H1 (cell line): ENCODE results near the gene PKP1. TPM values are rescaled to one million over a fixed set of nuclear protein-coding genes. Genes with fewer than 3 reads are reported as not detected.

Source experiments
- CTCF ChIA-PET: fragments of 300-600 bp; sonication (Branson Sonifier 250); formaldehyde crosslinking; loops from one replicate; lab custom pipeline; 2021; ENCODE audit not compliant: partially characterized antibody; lab: Charles Lee
- POLR2A ChIA-PET: fragments of 300-600 bp; sonication (Branson Sonifier 250); formaldehyde crosslinking; loops from one replicate; lab custom pipeline; 2021; ENCODE audit warnings: inconsistent platforms; ENCODE audit not compliant: partially characterized antibody; lab: Charles Lee
- DNase-seq, 2 experiments: peaks; one replicate each; pipeline versions ENCODE4 v3.0.0 to v3.0.0-alpha.2; 2010 to 2022; ENCODE audit warnings: low spot score in 2 of 2, low read depth in 1 of 2, mixed read lengths in 1 of 2
- FAIRE-seq: peaks from 2 replicates; lab custom pipeline; 2011; peaks lifted over from hg19 to GRCh38; lab: Jason Lieb, UNC
- H2AFZ ChIP-seq: 2 replicates; pipeline ENCODE4 v1.8.1; 2012; ENCODE audit warnings: low read length, inconsistent platforms
- H2AK5ac ChIP-seq: 2 replicates; pipeline ENCODE4 v1.6.1; 2013; ENCODE audit warnings: low read depth, low read length
- H2BK120ac ChIP-seq: replicated peaks from 2 replicates; pipeline ENCODE3; 2013; ENCODE audit warnings: low read depth, low read length, inconsistent platforms
- H2BK12ac ChIP-seq: 2 replicates; pipeline ENCODE4 v1.6.1; 2013; ENCODE audit warnings: low read depth, low read length
- H2BK15ac ChIP-seq: 2 replicates; pipeline ENCODE4 v1.6.1; 2013; ENCODE audit warnings: low read length
- H2BK20ac ChIP-seq: 2 replicates; pipeline ENCODE4 v1.6.1; 2013; ENCODE audit warnings: low read length
- H2BK5ac ChIP-seq: 2 replicates; pipeline ENCODE4 v1.6.1; 2013; ENCODE audit warnings: low read depth, low read length
- H3K14ac ChIP-seq: 2 replicates; pipeline ENCODE4 v1.6.1; 2013; ENCODE audit warnings: inconsistent platforms; ENCODE audit not compliant: insufficient read length
- H3K18ac ChIP-seq: 2 replicates; pipeline ENCODE4 v1.6.1; 2013; ENCODE audit warnings: low read length; ENCODE audit errors: extremely low read depth
- H3K23ac ChIP-seq: 2 replicates; pipeline ENCODE4 v1.6.1; 2013; ENCODE audit warnings: inconsistent platforms; ENCODE audit not compliant: insufficient read length
- H3K23me2 ChIP-seq: 2 replicates; pipeline ENCODE4 v1.6.1; 2013; ENCODE audit warnings: low read depth, low read length
- H3K27ac ChIP-seq: 2 replicates; pipeline ENCODE4 v1.6.1; 2011; ENCODE audit warnings: low read depth, low read length, inconsistent platforms
- H3K27me3 ChIP-seq, 4 experiments: replicated peaks in 1 of 4; 1 replicate in 1 of 4; 2 replicates in 3 of 4; pipeline versions ENCODE4 v1.6.1 to v1.8.1; 2011 to 2013; ENCODE audit warnings: low read length in 3 of 4, mild to moderate bottlenecking in 3 of 4, inconsistent platforms in 2 of 4, mixed read lengths in 2 of 4, moderate library complexity in 1 of 4; ENCODE audit not compliant: control insufficient read depth in 3 of 4, insufficient read depth in 3 of 4; ENCODE audit errors: extremely low read depth in 1 of 4
- H3K36me3 ChIP-seq, 4 experiments: 2 replicates each; pipeline versions ENCODE4 v1.6.1 to v1.8.1; 2011 to 2013; ENCODE audit warnings: mild to moderate bottlenecking in 4 of 4, low read length in 3 of 4, moderate library complexity in 2 of 4, control low read depth in 1 of 4, inconsistent platforms in 1 of 4; ENCODE audit not compliant: insufficient read depth in 4 of 4, control insufficient read depth in 2 of 4
- H3K4ac ChIP-seq: replicated peaks from 2 replicates; pipeline ENCODE3; 2013; ENCODE audit warnings: low read length, low read depth, mixed read lengths, inconsistent platforms; ENCODE audit not compliant: insufficient read length
- H3K4me1 ChIP-seq, 4 experiments: replicated peaks in 1 of 4; 1 replicate in 1 of 4; 2 replicates in 3 of 4; pipeline versions ENCODE4 v1.6.1 to v1.8.1; 2011 to 2013; ENCODE audit warnings: low read length in 3 of 4, inconsistent platforms in 2 of 4, mixed read lengths in 1 of 4; ENCODE audit not compliant: insufficient read depth in 4 of 4, control insufficient read depth in 3 of 4
- H3K4me2 ChIP-seq, 2 experiments: 2 replicates each; pipeline versions ENCODE4 v1.6.1 to v1.8.1; 2011 to 2013; ENCODE audit warnings: low read depth in 2 of 2, low read length in 2 of 2, control low read depth in 1 of 2, inconsistent platforms in 1 of 2, mild to moderate bottlenecking in 1 of 2; ENCODE audit not compliant: insufficient read depth in 1 of 2
- H3K4me3 ChIP-seq, 4 experiments: fragments of 200-600, 300-600 bp in 1 of 4; sonication (generic), shearing (Covaris generic), sonication (Bioruptor Twin) in 1 of 4; 2 replicates each; pipeline versions ENCODE4 v1.5.1 to v1.8.1; 2011 to 2016; ENCODE audit warnings: low read length in 4 of 4, low read depth in 3 of 4, control low read depth in 2 of 4, inconsistent platforms in 2 of 4, mild to moderate bottlenecking in 2 of 4, mixed read lengths in 1 of 4, moderate library complexity in 1 of 4; ENCODE audit not compliant: insufficient read depth in 2 of 4; ENCODE audit errors: extremely low read depth in 1 of 4
- H3K56ac ChIP-seq: replicated peaks from 2 replicates; pipeline ENCODE3; 2013; ENCODE audit warnings: low read depth, mild to moderate bottlenecking, mixed read lengths, low read length, inconsistent platforms; ENCODE audit not compliant: insufficient read length
- H3K79me1 ChIP-seq: 2 replicates; pipeline ENCODE4 v1.6.1; 2013; ENCODE audit warnings: low read depth, low read length, control low read depth
- H3K79me2 ChIP-seq, 2 experiments: 2 replicates each; pipeline versions ENCODE4 v1.6.1 to v1.8.1; 2012 to 2013; ENCODE audit warnings: low read length in 2 of 2, mild to moderate bottlenecking in 2 of 2, inconsistent platforms in 1 of 2; ENCODE audit not compliant: insufficient read depth in 2 of 2, control insufficient read depth in 1 of 2
- H3K9ac ChIP-seq, 4 experiments: replicated peaks in 1 of 4; 1 replicate in 1 of 4; 2 replicates in 3 of 4; pipeline versions ENCODE4 v1.6.1 to v1.8.1; 2011 to 2013; ENCODE audit warnings: low read depth in 3 of 4, low read length in 3 of 4, control low read depth in 2 of 4, mild to moderate bottlenecking in 2 of 4, moderate library complexity in 2 of 4, inconsistent platforms in 1 of 4; ENCODE audit errors: extremely low read depth in 1 of 4
- H3K9me3 ChIP-seq, 2 experiments: 2 replicates each; pipeline versions ENCODE4 v1.6.1 to v1.8.1; 2012 to 2013; ENCODE audit warnings: mild to moderate bottlenecking in 2 of 2, moderate library complexity in 2 of 2, control low read depth in 1 of 2, inconsistent platforms in 1 of 2, low read depth in 1 of 2, low read length in 1 of 2, mixed read lengths in 1 of 2; ENCODE audit not compliant: insufficient read depth in 2 of 2
- H4K20me1 ChIP-seq, 2 experiments: replicated peaks in 1 of 2; 2 replicates each; pipeline versions ENCODE3 to v1.8.1; 2011 to 2013; ENCODE audit warnings: inconsistent platforms in 2 of 2, low read length in 2 of 2, mild to moderate bottlenecking in 1 of 2; ENCODE audit not compliant: insufficient read depth in 2 of 2, control insufficient read depth in 1 of 2
- H4K5ac ChIP-seq: 2 replicates; pipeline ENCODE4 v1.6.1; 2013; ENCODE audit warnings: low read length, low read depth, mixed read lengths, inconsistent platforms; ENCODE audit not compliant: insufficient read length
- H4K8ac ChIP-seq: 2 replicates; pipeline ENCODE4 v1.8.0; 2013; ENCODE audit warnings: mild to moderate bottlenecking, moderate library complexity, low read length, inconsistent platforms; ENCODE audit not compliant: insufficient read depth; ENCODE audit errors: extremely low read depth
- H4K91ac ChIP-seq: replicated peaks from 2 replicates; pipeline ENCODE3; 2013; ENCODE audit warnings: low read length, mixed read lengths, inconsistent platforms; ENCODE audit not compliant: insufficient read length
- CHD2 ChIP-seq: IDR thresholded peaks from 2 replicates; pipeline ENCODE4 v1.6.1; 2012; ENCODE audit warnings: low read length, improper control_type of control experiment
- GABPA ChIP-seq: IDR thresholded peaks from 2 replicates; pipeline ENCODE4 v1.6.1; 2011; ENCODE audit warnings: mild to moderate bottlenecking, low read length, moderate library complexity, borderline replicate concordance; ENCODE audit not compliant: insufficient read depth
- HDAC2 ChIP-seq, 2 experiments: fragments of 300-600 bp in 1 of 2; sonication (generic) in 1 of 2; IDR thresholded peaks; 2 replicates each; pipeline ENCODE4 v1.6.1; 2011 to 2012; ENCODE audit warnings: low read depth in 2 of 2, low read length in 2 of 2, mild to moderate bottlenecking in 2 of 2, moderate library complexity in 2 of 2, borderline replicate concordance in 1 of 2, inconsistent platforms in 1 of 2
- NRF1 ChIP-seq: IDR thresholded peaks from 2 replicates; pipeline ENCODE4 v1.6.1; 2011; ENCODE audit warnings: mild to moderate bottlenecking, low read depth, low read length, improper control_type of control experiment
- SUZ12 ChIP-seq: fragments of 200-600 bp; sonication (generic); IDR thresholded peaks from 2 replicates; pipeline ENCODE4 v1.6.1; 2012; ENCODE audit warnings: mild to moderate bottlenecking, inconsistent platforms, low read length, moderate library complexity, mixed read lengths
- WGBS, 2 experiments: shearing (Covaris generic) in 1 of 2; methylation state at CpG; one replicate each; pipeline versions ENCODE4 v1.1.6 to v1.1.7; 2013 to 2015; ENCODE audit warnings: low lambda C conversion rate in 2 of 2, mixed read lengths in 2 of 2, inconsistent platforms in 1 of 2, low coverage in 1 of 2, missing lambda C conversion rate in 1 of 2; ENCODE audit not compliant: insufficient replicate concordance in 2 of 2, insufficient coverage in 1 of 2, insufficient read length in 1 of 2; ENCODE audit errors: extremely low coverage in 1 of 2, missing lambda C conversion rate in 1 of 2; 5-methylcytosine and 5-hydroxymethylcytosine counted together
- polyA plus RNA-seq, 7 experiments: library from polyadenylated mRNA; depleted of rRNA in 3 of 7; stranded (reverse) in 5 of 7; unstranded in 2 of 7; fragments of >200 nt in 5 of 7; fragments of 200-250 nt in 2 of 7; gene quantifications; 1 replicate in 5 of 7; 2 replicates in 1 of 7; 4 replicates in 1 of 7; pipeline versions ENCODE4 v1.2.1 to v1.2.3, GENCODE V29; 2011 to 2013; ENCODE audit warnings: missing spikeins in 2 of 7, mixed read lengths in 2 of 7
- total RNA-seq: library from RNA; stranded (reverse); fragmentation: NEBNext Ultra II Directional; extraction: Animal tissue kit (Norgen Biotek cat#: 25700); gene quantifications from 2 replicates; pipeline ENCODE4 v1.2.1, GENCODE V29; 2021
- TF ChIP-seq, protein P1 (sequence below): IDR thresholded peaks from 2 replicates; pipeline ENCODE4 v1.6.1; 2011; ENCODE audit warnings: low read length, improper control_type of control experiment
- TF ChIP-seq, protein P2 (sequence below), 3 experiments: IDR thresholded peaks; 1 replicate in 2 of 3; 2 replicates in 1 of 3; pipeline versions ENCODE4 v1.5.1 to v1.6.1; 2011; ENCODE audit warnings: low read length in 3 of 3, mild to moderate bottlenecking in 3 of 3, inconsistent platforms in 2 of 3, low read depth in 1 of 3, moderate library complexity in 1 of 3; ENCODE audit not compliant: insufficient read depth in 1 of 3; ENCODE audit errors: control extremely low read depth in 1 of 3
- TF ChIP-seq, protein P3 (sequence below): IDR thresholded peaks from 2 replicates; pipeline ENCODE4 v1.6.1; 2012; ENCODE audit warnings: inconsistent platforms

Gene PKP1
- total and polyA plus RNA-seq, 2 of the 8 experiments (the other 6 are each of a cell fraction or from before 2014, with no cell fraction given) = 0.21 to 0.95 TPM

DNA sequence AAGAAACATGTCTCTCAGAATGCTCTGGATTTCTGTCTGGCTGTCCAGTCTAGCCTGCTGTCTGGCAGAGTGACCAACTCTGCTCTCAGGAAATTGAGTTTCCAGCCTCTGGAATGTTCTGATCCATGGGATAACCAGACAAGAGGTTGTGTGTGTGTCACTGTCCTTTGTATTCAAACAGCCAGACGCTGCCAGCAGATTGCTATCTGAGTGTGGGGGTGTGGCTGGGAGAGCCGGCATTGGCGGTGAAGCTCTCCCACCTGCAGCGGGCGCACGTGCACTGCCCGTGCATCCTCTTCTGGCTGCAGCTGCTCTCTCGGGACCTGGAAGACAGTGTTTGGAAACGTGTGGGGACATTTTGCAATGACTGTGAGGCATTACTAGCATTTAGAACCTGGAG lies 26.1 kb downstream of the PKP1 start:
- 0 out of 2 replicates have a peak overlapping the region, but pooled peaks have one; percentile 66 for H2AFZ ChIP-seq
- H2BK15ac ChIP-seq = 0 out of 2 replicates have a peak overlapping the region, but pooled peaks have one; percentile 40
- H3K4me3 ChIP-seq = no peak overlapping the region
- no peak overlapping the region for H2BK120ac ChIP-seq
- POLR2A ChIA-PET = interaction anchor here (0.7 to 2.0 kb wide), 3 partner anchors 9 to 21 kb away, joined by 3 to 5 read pairs (median 4); no protein-coding TSS in a partner anchor
- H4K5ac ChIP-seq = no peak overlapping the region
- 0 out of 2 replicates have a peak, but pooled peaks cover 2% of the 10 kb centered on the region for H3K23me2 ChIP-seq
- peak; percentile 95 for FAIRE-seq
- H4K8ac ChIP-seq = no peak overlapping the region
- no peaks in the 10 kb centered on the region for H4K20me1 ChIP-seq
- H3K9ac ChIP-seq = no peak overlapping the region
- no peak overlapping the region for H3K23ac ChIP-seq
- no peak overlapping the region; the same call in 1 of the 2 replicates for H2BK5ac ChIP-seq
- DNase-seq = peak; percentile 34 to 69
- no peak overlapping the region for H3K56ac ChIP-seq
- H3K27me3 ChIP-seq = peaks cover 0 to 10% (median 6%) of the 10 kb centered on the region in 4 experiments; a peak in 4 of 7 replicates
- no peak overlapping the region for H3K18ac ChIP-seq
- CTCF ChIA-PET = interaction anchor here (0.6 to 13.6 kb wide), 19 partner anchors 9 to 196 kb away, joined by 3 to 151 read pairs (median 9); no protein-coding TSS in a partner anchor
- no peak overlapping the region for H2AK5ac ChIP-seq
- H3K4ac ChIP-seq = no peak overlapping the region
- H3K9me3 ChIP-seq = no peaks in the 10 kb centered on the region
- H2BK20ac ChIP-seq = no peak overlapping the region
- no peak overlapping the region for H4K91ac ChIP-seq
- peak overlapping the region; percentile 60; the same call in 1 of the 2 replicates for H2BK12ac ChIP-seq
- H3K14ac ChIP-seq = no peak overlapping the region
- 14% methylated on average over 9 of the region's 9 CpGs; no CpG with 5 or more reads in 1 of the 2 experiments for WGBS, 2 experiments
- H3K36me3 ChIP-seq = no peaks in the 10 kb centered on the region
- peaks cover 0 to 3% (median 0%) of the 10 kb centered on the region in 4 experiments; a peak in 1 of 7 replicates for H3K4me1 ChIP-seq
- H3K79me1 ChIP-seq = no peaks in the 10 kb centered on the region
- no peak overlapping the region for H3K4me2 ChIP-seq
- H3K27ac ChIP-seq = no peak overlapping the region
- no peaks in the 10 kb centered on the region for H3K79me2 ChIP-seq
- TF ChIP-seq, protein P1, sequence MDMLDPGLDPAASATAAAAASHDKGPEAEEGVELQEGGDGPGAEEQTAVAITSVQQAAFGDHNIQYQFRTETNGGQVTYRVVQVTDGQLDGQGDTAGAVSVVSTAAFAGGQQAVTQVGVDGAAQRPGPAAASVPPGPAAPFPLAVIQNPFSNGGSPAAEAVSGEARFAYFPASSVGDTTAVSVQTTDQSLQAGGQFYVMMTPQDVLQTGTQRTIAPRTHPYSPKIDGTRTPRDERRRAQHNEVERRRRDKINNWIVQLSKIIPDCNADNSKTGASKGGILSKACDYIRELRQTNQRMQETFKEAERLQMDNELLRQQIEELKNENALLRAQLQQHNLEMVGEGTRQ = peak; percentile 37; the same call in 1 of the 2 replicates
- TF ChIP-seq GABPA (no peak), HDAC2 (IDR thresholded peaks at IDR 0.05; ENCODE audit: borderline replicate concordance in 1 of 2, low read depth in 2 of 2, low read length in 2 of 2) (no peak), SUZ12 (no peak), NRF1 (no peak), CHD2 (no peak)
- TF ChIP-seq, protein P2, sequence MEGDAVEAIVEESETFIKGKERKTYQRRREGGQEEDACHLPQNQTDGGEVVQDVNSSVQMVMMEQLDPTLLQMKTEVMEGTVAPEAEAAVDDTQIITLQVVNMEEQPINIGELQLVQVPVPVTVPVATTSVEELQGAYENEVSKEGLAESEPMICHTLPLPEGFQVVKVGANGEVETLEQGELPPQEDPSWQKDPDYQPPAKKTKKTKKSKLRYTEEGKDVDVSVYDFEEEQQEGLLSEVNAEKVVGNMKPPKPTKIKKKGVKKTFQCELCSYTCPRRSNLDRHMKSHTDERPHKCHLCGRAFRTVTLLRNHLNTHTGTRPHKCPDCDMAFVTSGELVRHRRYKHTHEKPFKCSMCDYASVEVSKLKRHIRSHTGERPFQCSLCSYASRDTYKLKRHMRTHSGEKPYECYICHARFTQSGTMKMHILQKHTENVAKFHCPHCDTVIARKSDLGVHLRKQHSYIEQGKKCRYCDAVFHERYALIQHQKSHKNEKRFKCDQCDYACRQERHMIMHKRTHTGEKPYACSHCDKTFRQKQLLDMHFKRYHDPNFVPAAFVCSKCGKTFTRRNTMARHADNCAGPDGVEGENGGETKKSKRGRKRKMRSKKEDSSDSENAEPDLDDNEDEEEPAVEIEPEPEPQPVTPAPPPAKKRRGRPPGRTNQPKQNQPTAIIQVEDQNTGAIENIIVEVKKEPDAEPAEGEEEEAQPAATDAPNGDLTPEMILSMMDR (IDR thresholded peaks at IDR 0.05; ENCODE audit: control extremely low read depth in 1 of 3, insufficient read depth in 1 of 3, low read depth in 1 of 3, low read length in 3 of 3) = peak; percentile 57 to 70 (median 68)
- TF ChIP-seq, protein P3, sequence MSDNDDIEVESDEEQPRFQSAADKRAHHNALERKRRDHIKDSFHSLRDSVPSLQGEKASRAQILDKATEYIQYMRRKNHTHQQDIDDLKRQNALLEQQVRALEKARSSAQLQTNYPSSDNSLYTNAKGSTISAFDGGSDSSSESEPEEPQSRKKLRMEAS = peak; percentile 99
